HG03571 (cell line): ENCODE data around the gene CDT1.

Experiments used
- ATAC-seq: cut with Tn5 transposase; IDR thresholded peaks from one replicate; pipeline ENCODE4 v1.9.1; 2021; ENCODE audit not compliant: unreplicated experiment

The CDT1 gene

DNA sequence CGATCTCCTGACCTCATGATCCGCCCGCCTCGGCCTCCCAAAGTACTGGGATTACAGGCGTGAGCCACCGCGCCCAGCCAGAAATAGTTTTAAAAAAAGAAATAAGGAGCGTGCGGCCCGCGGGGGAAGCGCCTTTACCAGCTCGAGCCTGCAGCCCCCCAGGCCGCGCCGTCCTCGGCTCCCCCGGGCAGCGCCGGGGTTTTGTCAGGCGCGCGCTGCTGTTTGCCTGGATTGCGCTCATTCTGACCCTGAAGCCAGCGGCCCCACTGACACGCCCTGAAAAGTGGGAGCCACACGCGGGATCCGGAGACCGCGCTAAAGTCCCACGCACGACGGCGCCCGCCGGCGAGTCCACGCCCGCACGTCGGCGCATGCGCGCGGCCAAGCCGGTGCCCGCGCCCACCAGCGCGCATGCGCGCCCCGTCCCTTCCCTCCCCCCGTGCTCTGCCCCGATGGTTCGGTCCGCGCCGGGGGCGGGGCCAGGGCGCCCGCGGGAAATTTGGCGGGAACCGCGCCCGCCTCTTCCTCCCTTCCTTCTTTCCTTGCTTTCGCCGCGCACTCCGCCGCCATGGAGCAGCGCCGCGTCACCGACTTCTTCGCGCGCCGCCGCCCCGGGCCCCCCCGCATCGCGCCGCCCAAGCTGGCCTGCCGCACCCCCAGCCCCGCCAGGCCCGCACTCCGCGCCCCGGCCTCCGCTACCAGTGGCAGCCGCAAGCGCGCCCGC lies at the start of gene CDT1:
CDT1 (plus strand) TSS at position 526 of the 724 bp plus-strand sequence; CDS start at position 569, 43 bp downstream.
- no peak for ATAC-seq

DNA sequence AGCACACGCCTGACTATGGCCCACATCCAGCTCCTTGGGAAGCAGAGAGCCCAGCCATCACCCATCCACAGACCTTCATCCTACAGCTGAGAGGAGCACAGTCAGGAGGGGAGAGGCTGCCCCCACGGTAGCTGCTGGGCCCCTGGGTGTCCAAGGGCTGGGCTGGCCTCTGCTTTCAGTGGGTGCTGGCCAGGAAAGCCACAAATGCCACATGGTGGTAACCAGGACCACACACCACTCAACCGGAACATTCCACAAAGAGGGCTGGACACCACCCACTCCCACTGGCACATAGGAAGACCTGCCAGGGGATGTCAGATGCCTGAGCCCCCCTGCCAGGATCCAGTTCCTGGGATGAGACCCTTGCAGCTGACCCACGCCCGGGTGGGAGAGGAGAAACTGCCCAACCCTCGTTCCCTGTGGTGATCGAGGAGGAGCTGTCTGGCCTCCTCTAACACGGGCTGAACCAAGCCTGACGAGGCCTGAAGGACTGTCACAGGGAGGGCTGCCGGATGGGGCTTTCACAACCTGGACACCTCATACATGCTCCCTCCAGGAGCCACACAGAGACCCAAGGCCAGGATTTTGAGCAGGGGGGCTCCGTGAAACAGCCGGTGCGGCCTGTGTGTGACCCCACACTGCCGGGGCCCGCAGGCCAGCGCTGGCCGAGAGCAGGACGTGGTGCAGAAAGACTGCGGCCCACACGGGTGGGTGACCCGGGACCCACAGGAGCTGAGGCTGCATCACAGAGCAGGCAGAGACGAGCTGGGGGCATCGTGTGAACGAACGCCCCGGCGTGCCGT lies 49.3 kb upstream of the CDT1 start:
- ATAC-seq: no peak

DNA sequence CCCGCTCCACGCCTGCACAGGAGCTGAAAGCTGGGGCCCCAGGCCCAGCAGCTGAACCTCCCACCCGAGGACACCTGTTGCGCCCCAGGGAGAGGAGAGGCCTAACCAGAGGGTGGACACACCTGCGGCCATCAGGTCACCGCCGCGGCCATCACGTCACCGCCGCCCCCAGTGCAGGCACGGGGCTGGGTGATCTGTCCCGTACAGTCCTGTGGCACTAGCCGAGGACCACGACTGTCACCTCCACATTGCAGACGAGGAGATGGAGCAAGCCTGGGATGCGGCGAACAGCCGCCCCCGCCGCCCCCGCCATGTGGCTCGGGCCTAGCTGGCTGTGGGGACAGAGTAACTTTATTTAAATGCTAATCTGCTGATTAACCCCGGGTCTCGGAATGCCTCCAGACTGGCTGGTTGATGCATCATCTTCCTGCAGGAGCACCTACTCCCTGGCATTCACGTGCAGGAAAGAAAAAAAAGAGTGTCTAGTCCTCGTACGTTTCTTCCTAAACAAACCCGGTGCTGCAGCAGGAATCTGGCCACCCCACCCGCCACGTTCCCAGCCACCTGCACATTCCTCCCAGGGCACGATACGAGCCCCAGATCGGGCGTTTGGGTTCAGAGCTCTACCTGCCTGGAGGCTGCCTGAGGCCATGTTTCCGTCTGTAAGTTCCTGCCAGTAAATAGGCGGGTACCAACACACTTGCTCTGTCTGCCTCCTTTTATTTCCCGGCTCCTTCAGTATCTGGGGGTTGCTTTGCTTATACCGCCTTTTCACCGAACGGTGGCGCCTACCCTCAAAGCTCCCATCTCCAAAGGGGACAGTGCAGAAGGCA lies 48.5 kb upstream of the CDT1 start:
- ATAC-seq: no peak

DNA sequence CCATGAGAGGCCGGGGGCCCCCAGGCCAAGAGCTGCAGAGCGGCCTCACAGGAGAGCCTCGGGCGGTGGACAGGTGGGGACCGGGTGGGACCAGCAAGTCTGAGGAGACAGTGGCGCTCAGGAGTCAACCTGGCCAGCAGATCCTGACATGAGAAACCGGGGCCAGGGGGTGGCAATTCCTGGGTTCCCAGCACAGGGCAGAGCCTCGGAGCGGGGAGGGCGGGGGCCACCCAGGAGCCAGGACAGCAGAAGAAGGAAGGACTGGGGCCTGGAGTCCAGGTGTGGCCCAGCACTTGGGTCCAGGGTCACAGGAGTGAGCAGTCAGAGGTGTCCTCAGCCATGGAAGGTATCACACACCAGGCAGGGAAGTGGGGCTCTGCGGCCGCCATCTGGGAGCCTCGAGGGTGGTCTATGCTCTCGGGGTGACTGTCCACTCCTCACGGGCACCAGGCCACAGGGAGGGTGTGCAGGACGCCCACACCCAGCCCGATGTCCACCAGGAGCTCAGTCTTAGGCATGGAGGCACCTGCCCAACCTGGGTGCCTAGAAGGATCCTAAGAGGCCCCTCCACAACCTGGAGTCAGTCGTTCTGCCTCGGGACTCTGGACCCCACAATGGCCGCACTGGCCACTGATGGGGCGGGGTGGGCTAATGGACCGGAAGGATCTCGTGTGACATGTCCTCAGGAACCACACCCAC lies 47.7 kb upstream of the CDT1 start:
- no peak for ATAC-seq

DNA sequence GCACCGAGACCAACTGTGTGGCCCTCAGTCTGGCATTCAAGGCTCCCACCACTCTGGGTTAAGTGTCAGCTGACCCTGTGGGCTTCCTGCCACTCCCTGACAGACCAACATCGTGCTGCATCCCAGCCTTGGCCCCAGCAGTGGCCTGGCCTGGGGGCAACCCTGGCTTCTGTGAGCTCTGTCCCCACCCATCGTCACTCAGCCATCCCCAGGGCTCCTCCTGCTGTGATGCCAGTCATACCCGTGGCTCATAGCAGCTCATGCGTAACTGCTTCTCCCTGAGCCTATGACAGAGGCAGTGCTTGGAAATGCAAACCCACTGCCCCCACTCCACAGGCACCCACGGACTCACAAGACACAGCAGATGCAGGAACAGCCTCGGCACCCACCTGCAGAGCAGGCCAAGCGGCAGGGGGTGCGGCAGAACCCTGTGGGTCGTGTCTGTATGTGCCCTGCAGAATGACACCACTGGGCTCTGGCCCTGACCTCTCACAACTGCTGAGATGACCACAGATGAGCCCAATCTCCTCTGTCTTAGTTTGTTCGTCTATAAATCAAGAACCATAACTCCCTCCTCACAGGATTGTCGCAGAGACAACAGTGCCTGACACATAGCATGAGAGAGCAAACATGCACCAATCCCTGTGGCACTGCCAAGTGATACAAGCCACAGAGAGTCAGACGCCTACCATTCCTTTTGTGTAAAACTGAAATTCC lies 45.2 kb upstream of the CDT1 start:
- no peak for ATAC-seq

DNA sequence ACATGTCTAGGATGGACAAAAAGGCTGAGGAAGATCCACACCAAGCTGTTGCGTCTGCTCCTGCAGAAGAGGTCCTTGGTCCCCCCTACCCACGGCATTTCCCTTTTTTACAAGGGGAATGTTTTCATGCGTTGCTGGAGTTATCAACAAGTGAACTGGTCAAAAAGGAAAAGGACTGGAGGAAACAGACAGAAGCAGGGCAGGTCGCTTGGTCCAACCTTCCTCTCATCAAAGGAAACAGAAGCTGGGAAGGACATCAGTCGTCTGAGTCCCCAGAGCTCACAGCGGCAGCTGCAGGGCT lies 44.7 kb upstream of the CDT1 start:
- no peak for ATAC-seq

DNA sequence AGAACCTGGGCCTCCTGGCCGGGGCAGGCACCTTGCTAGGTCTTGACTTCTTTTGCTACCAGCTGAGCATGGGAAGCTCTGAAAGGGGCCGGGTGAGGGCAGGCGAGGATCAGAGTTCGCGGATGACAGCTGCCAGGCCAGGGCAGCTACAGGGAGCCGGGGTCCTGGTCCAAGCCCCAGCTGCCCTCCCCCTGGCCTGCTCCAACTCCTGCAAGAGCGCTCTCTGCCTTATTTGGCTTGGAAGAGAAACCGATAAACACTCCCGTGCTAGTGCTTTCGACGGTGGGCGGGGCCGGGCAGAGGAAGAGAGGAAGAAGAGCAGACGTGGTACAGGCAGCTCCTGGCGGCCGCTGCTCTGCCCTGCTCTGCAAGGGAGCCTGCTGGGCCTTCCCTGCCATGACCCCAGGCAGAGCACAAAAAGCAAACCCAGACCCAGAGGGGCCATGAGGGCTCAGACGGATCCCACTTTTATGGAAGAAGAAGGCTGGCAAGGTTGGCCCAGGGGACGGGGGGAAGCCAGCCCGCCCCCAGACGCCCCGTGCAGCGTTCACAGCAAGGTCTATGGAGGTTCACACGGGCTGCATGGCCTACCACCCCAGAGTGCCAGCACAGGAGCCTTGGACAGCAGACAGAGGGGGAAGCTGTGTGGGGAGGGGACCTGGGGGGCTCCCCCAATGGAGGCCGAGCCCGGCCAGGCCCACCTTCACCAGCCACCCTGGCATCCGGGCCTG lies 44.2 kb upstream of the CDT1 start:
- no peak for ATAC-seq

DNA sequence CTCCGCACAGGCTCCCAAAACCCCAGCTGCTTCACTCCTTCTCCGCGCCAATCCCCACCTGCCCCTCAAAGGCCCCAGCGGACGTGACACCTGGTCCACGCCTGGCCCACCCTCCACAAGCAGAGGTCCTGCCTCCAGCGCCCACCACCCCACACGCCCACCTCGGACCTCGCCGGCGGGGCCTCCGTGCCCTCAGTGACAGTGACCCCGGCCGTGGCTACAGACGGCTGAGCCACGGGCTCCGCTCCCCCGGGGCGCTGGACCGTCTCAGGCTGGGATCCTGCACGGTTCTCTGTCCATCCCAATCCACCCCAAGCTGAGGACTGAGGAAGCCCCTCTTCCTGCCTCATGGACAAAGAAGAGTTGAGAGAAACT lies 43.6 kb upstream of the CDT1 start:
- no peak for ATAC-seq

DNA sequence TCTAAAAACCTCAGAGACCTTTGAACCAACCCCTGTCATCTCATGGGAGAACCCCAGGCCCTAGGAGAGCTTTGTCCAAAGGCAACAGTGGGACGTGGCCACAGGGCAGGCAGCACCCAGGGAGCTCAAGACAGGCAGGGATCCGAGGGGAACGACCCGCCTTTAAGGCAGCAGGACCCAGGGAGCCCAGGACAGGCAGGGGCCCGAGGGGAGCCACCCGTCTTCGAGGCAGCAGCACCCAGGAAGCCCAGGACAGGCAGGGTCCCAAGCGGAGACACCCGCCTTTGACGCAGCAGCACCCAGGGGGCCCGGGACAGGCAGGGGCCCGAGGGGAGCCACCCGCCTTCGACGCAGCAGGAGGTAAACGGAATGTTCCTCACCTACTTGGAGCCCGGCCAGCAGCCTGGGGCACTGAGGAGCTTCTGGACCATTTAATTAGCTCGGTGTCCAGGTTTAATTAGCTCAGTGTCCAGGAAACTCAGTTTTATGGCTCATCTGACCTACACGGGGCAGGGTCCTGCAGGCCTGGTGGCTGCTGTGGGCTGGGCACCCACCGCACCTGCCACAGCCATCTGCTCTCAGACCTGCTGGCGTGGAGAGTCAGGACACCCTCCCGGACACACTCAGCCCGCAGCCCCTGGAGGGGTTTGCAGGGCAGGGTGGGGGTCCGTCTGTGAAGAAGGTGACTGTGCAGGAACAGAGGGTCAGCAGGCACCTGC lies 43.0 kb upstream of the CDT1 start:
- no peak for ATAC-seq

DNA sequence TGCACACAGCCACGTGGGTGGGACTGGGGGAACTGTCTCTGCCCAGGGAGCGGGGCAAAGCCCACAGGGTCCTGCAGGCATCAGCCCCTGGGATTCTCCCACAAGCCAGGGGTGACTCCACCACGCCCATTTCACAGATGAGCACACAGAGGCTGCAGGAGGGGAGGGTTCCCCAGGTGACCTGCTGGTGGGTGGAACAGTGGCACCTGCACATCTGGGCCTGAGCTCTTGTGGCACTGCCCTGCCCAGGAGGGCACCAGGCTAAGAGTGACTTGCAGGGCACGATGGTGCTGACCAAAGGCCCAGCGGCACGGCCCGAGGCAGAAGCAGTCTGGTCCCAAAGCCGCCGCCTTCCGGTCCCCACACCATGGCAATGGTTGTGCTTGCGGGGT lies 42.5 kb upstream of the CDT1 start:
- no peak for ATAC-seq

DNA sequence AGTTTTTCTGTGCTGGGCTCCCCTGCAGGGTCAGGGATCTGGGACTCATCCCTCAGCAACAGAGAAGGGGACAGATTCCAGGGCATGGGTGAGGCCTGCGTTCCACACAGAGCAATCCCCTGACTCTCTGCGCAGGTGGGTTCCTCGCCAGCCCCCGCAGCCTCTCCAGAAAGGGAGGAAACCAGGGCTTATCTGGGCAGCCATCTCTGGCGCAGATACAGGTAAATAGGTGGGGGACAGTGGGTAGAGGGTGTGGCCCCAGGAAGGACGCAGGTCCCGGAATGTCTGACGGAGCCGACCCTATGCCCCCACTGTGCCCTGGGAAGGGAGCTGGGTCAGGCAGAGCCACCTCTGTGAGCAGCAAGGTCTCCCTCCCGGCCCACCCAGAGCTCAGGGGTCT lies 41.8 kb upstream of the CDT1 start:
- ATAC-seq: no peak

DNA sequence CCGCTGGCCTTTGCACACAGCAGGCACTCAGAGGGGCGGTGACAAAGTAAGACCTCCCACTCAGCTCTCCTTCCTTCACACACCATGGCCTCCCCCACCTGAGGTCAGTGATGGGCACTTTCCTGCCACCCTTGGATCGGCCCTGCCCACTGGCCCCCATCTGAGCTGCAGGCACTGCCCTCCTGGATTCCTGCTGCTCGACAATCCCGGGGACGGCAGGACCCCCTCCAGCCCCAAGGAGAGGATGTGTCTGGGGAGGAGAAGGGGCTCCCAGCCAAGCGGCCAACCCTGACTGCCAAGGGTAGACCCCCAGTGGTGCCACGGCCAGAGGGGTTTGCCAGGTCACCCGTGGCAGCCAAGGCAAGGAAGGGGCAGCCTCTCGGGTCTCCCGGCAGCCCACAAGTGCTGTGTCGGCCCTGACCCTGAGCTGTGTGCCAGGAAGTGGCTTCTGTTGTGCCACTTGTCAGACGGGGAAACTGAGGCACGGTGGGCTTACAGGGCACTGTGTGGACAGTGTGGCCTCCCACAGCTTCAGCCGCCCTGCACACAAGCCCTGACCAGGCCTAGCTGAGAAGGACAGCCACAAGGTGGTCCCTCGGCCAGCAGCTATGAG lies 41.2 kb upstream of the CDT1 start:
- no peak for ATAC-seq

DNA sequence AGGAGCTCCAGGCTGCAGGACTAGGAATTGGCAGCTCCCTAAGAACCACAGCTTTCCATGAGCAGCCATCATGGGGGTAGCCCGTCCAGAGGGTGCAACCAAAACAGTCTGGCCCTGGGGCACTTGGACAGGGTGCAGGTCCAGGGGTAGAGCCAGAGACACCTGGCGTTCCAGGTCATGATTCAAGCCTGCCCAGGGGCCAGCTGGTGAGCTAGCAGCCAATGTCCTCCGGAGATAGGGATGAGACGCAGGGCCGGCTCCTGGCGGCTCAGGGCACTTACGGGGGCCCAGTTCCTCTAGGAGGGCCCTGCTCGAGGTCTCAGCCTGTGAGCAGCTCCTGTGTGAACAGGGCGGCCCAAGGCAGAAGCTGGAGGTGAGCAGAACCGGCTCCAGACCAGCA lies 40.6 kb upstream of the CDT1 start:
- ATAC-seq: no peak

DNA sequence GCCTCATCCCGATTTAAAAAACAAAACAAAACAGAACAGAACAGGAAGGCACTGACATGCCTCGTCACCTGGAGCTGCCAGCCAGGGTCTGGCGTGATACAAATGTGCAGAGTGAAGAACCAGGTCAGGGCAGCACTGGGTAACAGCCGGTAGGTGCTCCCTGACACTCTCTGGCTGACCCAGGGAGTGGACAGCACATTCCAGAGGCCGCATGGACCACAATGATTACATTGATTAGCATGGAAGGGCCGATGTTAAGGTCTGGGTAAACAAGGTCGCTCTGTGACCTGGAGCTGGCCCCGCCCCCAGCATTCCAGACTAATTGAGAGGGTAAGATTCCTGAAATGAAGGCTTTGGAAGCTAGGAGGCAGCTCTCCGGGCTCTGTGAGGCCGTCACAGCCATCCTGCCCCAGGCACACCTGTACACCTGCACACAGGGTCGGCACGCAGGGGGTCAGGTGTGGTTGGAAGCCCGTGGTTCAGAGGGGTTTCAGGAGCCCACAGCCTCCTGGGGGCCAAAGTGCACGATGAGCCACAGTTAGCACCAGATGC lies 40.0 kb upstream of the CDT1 start:
- ATAC-seq: no peak

DNA sequence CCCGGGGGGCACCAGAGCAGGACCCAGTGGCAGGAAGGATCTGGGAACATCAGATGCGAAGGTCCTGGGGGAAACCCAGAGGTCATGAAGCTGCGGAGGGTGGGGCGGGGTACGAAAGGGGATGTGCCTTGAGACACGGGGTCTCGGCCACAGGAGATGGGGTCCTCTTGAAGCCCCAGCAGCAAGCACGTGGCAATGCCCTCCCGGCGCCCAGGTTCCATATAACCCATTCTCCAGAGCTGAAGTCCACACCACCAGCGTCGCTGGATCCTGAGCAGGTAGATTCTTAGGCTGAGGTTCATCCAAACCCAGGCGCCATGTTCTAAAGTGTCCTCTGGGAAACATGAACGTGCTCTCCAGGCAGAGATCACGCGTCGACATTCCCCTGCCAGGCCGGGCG lies 39.5 kb upstream of the CDT1 start:
- ATAC-seq: no peak

DNA sequence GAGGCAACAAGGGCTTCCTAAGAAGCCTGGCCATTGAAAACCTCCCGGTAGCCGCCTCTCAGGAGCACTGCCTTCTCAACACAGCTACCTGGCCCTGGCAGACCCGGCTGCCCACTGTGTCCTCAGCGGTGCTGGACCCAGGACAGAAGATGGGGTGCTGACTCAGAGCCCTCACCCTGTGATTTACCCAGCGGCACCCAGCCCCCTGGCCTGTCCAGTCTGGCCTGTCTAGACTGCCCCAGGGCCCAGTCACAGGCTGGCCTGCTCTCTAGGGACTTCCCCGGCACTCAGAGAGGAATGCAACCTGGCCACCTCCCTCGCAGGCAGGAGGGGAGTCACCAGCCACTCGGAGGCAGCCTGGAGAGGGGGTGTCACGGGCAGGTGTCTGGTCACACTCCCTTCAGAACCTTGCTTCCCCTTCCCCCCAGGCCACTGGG lies 38.7 kb upstream of the CDT1 start:
- no peak for ATAC-seq

DNA sequence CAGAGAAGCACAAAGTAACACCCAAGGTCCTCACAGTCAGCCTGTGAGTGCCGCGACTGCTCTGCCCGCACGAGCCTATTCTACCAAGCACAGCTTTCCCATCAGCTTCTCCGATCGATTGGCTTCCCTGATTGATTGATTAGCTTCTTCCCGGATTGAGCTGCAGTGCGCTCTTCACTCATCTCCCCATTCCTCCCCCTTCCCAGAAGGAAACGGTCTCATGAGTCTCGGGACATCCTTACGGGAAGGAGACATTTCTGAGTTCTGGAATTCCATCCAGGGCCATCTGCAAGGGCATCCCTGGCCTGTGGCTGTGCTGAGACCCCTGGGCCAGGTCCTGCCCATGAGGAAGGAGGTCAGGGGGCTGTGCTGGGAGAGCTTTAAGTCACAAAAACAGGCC lies 36.6 kb upstream of the CDT1 start:
- no peak for ATAC-seq

DNA sequence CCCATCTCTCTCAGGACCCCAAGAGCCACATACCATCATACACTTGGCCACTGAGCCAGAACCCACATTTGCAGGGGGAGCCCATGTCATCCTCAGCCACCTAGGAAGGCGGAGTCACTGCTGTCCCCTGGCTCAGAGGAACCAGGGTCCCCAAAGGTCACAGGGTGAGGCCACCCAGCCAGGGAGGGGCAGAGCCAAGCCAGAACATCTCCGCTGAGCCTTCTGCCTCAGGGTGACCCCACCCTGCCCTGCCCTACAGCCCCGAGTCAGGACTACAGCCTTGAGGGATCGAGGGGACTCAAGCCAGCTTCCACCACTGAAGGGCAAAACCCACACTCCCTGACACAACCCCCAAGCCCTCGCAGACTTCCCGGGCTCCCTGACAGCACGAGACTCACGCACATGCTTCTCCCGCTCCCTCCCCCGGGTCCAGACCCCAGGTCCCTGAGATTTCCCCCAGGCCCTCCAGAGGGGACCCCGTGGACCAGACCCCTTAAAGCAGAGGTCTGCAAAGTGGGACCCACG lies 36.0 kb upstream of the CDT1 start:
- ATAC-seq: no peak
